ENCODE results near the gene CUL4A.
"Not testable (repeated sequence)": the region's sequence is repeated elsewhere in the genome, so short reads cannot be mapped to it uniquely, and the experiment has no call there.

The CUL4A gene

DNA sequence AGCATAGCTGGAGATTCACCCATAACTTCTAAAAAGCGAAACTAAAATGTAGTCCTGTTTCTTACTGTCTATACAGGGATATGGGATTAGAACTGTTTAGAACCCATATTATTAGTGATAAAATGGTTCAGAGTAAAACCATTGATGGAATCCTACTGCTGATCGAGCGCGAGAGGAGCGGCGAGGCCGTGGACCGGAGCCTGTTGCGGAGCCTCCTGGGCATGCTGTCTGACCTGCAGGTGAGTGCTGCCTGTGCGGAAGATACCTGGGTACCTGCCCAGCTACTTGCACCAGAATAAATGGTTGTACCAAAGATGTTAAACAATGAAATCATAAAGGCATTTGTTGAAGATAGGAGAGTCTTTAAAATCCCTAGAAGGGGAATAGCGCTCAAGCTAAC lies 23.7 kb downstream of the CUL4A start:
- DNase-seq: no peak

- peak in 1 of 56 donors; percentile 21 for DNase-seq
These were observed 29.1 kb downstream of the CUL4A start for GRCh38 chr13:113238536-113238935.

DNA sequence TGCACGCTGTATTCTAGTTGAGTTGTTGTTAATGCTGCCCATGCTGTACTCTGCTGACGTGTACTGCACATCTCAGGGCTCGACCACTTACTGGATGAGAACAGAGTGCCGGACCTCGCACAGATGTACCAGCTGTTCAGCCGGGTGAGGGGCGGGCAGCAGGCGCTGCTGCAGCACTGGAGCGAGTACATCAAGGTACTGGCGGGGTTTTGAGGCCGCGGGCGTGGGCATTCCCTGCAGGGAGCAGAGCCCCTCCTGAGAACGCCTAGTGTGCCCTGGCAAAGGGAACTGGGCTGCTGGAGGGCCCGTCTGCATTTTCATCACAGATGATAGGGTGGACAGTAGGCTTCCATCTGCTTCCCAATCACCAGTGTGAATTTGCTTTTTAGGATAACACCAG lies 29.9 kb downstream of the CUL4A start:
- DNase-seq: no peak

GRCh38 chr13:113239986-113240385 lies 30.6 kb downstream of the CUL4A start:
- no peak for DNase-seq

DNA sequence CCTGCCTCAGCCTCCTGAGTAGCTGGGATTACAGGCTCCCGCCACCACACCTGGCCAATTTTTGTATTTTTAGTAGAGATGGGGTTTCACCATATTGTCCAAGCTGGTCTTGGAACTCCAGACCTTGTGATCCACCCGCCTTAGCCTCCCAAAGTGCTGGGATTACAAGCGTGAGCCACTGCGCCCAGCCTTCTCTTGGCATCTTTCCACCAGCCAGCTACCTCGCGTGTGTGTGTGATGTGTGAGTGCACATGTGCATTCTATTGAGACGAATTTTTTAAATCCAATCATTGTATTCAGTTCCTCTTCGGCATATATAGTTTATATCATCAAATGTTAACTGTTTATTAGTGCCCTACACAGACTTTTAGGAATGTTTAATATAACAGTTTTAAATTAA lies 32.2 kb downstream of the CUL4A start:
- not testable (repeated sequence) for DNase-seq

- DNase-seq: no peak
These were observed 34.4 kb downstream of the CUL4A start for GRCh38 chr13:113243847-113244246.

- DNase-seq: no peak
These were observed 36.7 kb downstream of the CUL4A start for GRCh38 chr13:113245849-113246796.

DNA sequence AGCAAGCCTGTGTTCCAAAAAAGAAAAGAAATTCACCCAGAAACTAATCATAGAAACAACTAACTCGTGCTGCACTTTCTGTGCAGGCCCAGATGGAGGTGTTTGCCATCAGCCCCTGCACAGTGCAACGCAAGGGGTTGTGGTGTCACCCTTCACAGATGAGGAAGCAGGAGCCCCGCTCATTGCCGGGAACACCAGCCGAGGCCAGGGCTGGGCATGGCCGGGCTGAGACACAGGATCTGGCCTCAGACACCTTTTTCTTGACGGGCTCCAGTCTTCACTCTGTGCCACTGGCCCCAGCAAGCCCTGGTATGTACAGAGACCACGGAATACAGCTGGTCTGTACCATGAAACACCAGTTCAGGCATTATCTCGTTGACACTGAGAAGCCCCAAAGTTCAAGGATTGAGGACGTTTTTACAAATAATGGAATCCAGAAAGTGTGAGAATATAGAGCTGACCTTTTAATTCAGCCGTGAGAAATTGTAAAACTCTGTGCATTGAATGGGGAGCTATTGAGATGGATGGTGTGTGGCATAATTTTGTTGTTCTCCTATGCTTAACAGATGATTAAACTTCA lies 43.2 kb downstream of the CUL4A start:
- no peak for DNase-seq

- not testable (repeated sequence) for DNase-seq
These were observed 48.5 kb downstream of the CUL4A start for GRCh38 chr13:113257908-113258307.

DNA sequence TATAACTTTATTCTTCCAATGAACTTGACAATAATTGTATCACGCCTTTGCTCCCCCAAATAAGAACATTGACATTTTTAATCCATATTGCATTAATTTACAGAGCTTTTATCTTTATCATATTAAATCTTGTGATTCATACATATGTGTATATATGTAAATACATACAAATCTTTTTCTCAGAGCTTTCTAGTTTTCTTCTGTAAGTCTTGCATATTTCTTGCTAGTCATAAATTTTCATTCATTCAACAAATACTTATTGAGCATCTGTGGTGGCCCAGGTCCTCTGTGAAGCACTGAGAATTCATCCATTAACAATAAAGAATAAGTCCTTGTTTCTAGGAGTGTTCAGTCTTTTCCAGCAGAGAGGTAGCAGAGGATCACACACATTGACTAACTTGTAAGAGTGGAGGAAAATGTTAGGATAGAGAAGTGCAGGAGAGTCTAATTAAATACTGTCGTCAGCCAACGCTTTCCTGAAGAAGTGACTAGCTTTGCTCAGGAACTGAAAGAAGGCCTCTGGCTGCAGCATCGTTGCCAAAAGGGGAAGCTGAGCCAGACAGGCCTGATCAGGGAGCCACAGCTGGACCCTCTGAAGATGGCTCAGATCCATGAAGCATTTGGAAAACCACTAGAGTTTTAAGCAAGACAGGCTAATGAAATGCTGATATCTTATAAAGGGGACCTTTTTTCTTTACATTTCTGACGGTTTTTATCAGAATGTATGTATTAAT lies 49.1 kb downstream of the CUL4A start:
- no peak for DNase-seq

DNA sequence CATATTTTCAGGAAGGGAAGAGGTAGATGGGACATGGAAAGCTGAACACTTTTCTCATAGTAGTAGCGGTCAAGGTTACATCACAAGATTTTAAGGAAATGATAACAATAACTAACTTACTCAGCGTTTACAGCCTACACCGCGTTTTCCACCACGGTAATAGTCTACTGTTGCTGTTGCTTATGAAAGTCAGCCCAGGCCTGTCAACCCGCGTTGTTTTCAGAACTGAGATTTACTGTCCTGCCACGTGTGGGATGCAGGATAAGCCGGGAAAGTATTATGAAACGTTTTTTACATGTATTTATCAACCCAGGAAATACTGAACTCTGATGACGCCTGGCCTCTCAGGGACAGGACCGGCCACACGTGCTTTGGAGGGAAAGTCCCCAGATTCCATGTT lies 51.6 kb downstream of the CUL4A start:
- DNase-seq: no peak

GRCh38 chr13:113263016-113263415 lies 53.6 kb downstream of the CUL4A start:
- not testable (repeated sequence) for DNase-seq

DNA sequence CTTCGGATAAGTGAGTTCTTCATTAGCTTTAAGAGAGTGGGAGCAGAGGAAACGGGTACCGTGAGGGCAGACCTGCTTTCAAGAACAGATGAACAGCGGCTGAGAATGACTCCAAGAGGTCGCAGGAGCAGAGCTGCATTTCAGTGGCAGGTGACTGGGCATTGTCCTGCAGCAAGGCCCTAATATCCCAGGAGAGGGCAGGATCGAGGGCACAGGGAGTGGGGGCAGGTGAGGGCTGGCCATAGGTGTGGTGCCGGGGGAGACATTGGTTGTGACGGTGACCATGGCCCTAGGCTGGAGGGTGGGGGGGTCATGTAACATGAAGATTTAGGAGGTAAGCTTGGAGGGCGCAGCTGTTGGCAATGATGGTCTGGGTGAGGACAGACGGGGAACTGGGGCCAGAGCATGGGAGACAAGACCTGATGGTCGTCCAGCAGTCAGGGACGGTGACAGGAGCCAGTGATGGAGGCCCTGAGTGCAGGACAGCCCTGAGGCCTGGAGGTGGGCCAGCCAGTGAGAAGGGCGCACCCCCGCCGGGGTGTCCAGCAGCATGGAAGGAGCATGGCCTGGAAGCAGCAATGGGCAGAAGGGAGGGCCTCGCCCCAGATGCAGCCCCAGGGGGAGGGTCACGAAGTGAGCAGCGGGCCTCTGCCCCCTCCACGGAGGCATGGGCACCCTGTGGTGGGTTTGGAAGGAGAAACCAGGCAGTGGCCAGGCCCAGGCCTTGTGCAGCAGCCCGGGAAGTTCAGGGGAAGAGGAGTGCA lies 58.4 kb downstream of the CUL4A start:
- DNase-seq: no peak

- no peak for DNase-seq
These were observed 62.6 kb downstream of the CUL4A start for GRCh38 chr13:113272031-113272430.

DNA sequence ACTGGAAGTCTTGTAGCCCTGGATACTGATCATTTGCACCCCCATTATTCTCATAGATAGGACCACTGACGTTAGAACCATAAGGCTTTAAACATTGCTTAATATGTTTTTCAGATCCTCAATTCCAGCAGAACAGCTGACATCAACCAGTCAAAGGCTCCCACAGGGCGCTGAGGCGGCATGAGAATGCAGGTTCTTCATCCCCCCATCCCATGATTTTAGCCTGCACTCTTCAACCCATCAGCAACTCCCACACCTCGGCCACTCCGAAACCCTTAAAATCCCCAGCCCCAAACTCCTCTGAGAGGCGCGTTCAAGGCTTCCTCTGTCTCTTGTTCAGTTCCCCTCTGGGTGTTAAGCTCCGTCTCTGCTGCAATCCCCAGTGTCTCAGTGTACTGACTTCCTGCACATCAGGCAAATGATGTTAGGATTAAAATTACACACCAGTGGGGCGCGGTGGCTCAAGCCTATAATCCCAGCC lies 63.3 kb downstream of the CUL4A start:
- DNase-seq: no peak

- no peak for DNase-seq
These were observed 63.9 kb downstream of the CUL4A start for GRCh38 chr13:113273321-113273720.

GRCh38 chr13:113273851-113274590 lies 64.6 kb downstream of the CUL4A start:
- no peak for DNase-seq

DNA sequence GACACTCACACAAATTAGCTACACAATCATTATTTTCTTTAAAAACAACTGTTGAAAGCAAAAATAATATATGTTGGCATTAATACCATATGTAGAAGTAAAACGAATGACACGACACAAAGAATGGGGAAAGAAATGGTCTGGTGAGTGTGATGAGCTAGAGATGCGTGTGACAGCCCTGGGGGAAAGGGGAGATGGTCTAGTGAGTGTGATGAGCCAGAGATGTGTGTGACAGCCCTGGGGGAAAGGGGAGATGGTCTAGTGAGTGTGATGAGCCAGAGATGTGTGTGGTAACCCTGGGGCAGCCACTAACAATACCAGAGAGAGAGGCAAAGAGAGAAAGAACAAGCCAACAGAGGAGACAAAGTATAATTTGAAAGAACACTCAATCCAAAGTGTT lies 65.3 kb downstream of the CUL4A start:
- no peak for DNase-seq

DNA sequence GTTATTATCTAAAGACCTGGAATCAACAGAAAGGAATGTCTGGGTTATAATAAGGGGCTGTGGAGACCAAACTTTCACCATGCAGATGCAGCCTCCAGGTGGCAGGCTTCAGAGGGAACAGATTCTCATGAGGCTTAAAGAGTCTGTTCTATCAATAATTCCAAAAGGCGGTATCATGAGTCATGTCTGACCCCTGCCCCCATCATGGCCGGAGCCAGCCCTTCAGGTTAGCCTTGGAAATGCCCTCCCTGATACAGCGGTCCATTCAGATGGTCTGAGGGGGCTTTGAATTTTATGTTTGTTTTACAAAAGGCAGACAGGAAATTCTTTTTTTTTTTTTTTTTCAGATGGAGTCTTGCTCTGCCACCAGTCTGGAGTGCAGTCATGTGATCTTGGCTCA lies 66.0 kb downstream of the CUL4A start:
- DNase-seq: peak in 4 of 56 donors; percentile 8 to 22 (median 10)

DNA sequence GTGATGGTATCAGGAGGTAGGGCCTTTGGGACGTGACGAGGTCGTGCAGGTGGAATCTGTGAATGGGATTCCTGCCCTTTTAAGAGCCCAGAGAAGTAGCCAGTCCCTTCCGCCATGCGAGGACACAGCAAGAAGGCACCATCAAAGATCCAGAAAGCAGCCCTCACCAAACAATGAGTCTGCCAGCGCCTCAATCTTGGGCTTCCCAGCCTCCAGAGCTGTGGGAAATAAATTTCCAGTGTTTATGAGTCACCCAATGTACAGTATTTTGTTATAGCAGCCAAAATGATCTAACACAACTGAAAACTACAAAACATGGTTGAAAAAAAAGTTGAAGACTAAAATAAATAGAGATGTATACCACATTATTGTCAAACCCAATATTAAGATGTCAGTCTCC lies 70.7 kb downstream of the CUL4A start:
- DNase-seq: no peak

- no peak for DNase-seq
These were observed 74.5 kb downstream of the CUL4A start for GRCh38 chr13:113283904-113284303.

Measured in amygdala (tissue), 56 donors.